AG04450 (cell line): Measurements from ENCODE around the gene VDAC1. TPM values are rescaled to one million over a fixed set of nuclear protein-coding genes. Genes with fewer than 3 reads are reported as not detected.

ENCODE experiments used
- CTCF ChIA-PET: fragments of 300-600, 350-600 bp; formaldehyde crosslinking; extraction: SDS; loops from one replicate; lab custom pipeline; 2022; ENCODE audit warnings: antibody characterized with exemption, inconsistent platforms; lab: Charles Lee
- POLR2A ChIA-PET: fragments of 350-600 bp; formaldehyde crosslinking; extraction: SDS; loops from one replicate; lab custom pipeline; 2021; ENCODE audit warnings: antibody characterized with exemption, inconsistent platforms; lab: Yijun Ruan, JAX
- DNase-seq: peaks from one replicate; pipeline ENCODE4 v3.0.0-alpha.2; 2011; ENCODE audit warnings: low read depth, low spot score
- H3K27ac ChIP-seq: one replicate; pipeline ENCODE4 v1.5.1; 2012; ENCODE audit warnings: low read depth, low read length, control low read depth
- H3K27me3 ChIP-seq: one replicate; pipeline ENCODE4 v1.6.0; 2012; ENCODE audit warnings: low read length; ENCODE audit not compliant: control insufficient read depth, insufficient read depth
- H3K4me3 ChIP-seq: 2 replicates; pipeline ENCODE4 v1.5.1; 2011; ENCODE audit warnings: mild to moderate bottlenecking, low read depth, low read length, control low read depth
- H3K9me3 ChIP-seq: 2 replicates; pipeline ENCODE4 v1.5.1; 2012; ENCODE audit warnings: low read length; ENCODE audit not compliant: control insufficient read depth, insufficient read depth
- CTCF ChIP-seq: IDR thresholded peaks from 2 replicates; pipeline ENCODE4 v1.5.1; 2011; ENCODE audit warnings: low read depth, low read length, control low read depth, inconsistent platforms
- polyA plus RNA-seq: library from polyadenylated mRNA; depleted of rRNA; stranded (reverse); fragments of >200 nt; gene quantifications from 2 replicates; pipeline ENCODE4 v1.2.3, GENCODE V29; 2011

The VDAC1 gene
- polyA plus RNA-seq, 1 experiment, result 262 TPM

- DNase-seq, result no peak
- ChIA-PET POLR2A (no interaction called here), CTCF (no interaction called here)
- Histone ChIP-seq H3K27me3 (peaks cover 14% of the 10 kb centered on the region), H3K27ac (no peak overlapping the region), H3K9me3 (peaks cover 11% of the 10 kb centered on the region), H3K4me3 (no peak overlapping the region)
- TF ChIP-seq CTCF, result no peak
These were observed 73.2 kb downstream of the VDAC1 start for GRCh38 chr5:133931546-133931945.

GRCh38 chr5:133930813-133931090, 74.0 kb downstream of the VDAC1 start:
- H3K27me3 ChIP-seq, result peaks cover 14% of the 10 kb centered on the region
- peaks cover 6% of the 10 kb centered on the region for H3K9me3 ChIP-seq
- no peak for TF ChIP-seq CTCF
- no peak overlapping the region for H3K4me3 ChIP-seq
- ChIA-PET CTCF (no interaction called here), POLR2A (interaction anchor here (0.7 kb wide), 2 partner anchors 46 to 197 kb away, joined by 6 to 10 read pairs; no protein-coding TSS in a partner anchor)
- DNase-seq, result no peak
- H3K27ac ChIP-seq, result no peak overlapping the region

GRCh38 chr5:133930061-133930812, 74.5 kb downstream of the VDAC1 start:
- no peak for TF ChIP-seq CTCF
- H3K4me3 ChIP-seq, result no peak overlapping the region
- peaks cover 3% of the 10 kb centered on the region; the same call in 1 of the 2 replicates for H3K9me3 ChIP-seq
- DNase-seq, result no peak
- peaks cover 12% of the 10 kb centered on the region for H3K27me3 ChIP-seq
- ChIA-PET CTCF (no interaction called here), POLR2A (interaction anchor here (0.6 to 0.7 kb wide), 3 partner anchors 45 to 686 kb away, joined by 4 to 10 read pairs (median 6); no protein-coding TSS in a partner anchor)
- no peak overlapping the region for H3K27ac ChIP-seq

GRCh38 chr5:133928587-133929393, 76.0 kb downstream of the VDAC1 start:
- TF ChIP-seq CTCF, result no peak
- H3K27me3 ChIP-seq, result peaks cover 8% of the 10 kb centered on the region
- POLR2A ChIA-PET, result no interaction called here

More at GRCh38 chr5:133928587-133929393, 76.0 kb downstream of the VDAC1 start:
- H3K4me3 ChIP-seq, result no peak overlapping the region
- H3K27ac ChIP-seq, result no peak overlapping the region
- peaks cover 3% of the 10 kb centered on the region; the same call in 1 of the 2 replicates for H3K9me3 ChIP-seq
- no peak for DNase-seq
- CTCF ChIA-PET, result no interaction called here
